Activated CD8-positive, alpha-beta memory T cell treated with anti-CD3 and anti-CD28 coated beads, Interleukin-2, amount 50 U/mL, for 24 hours (primary cell): ENCODE data around the gene HMGCS2.
"Not testable (repeated sequence)": the region's sequence is repeated elsewhere in the genome, so short reads cannot be mapped to it uniquely, and the experiment has no call there.

Experiments used
- DNase-seq: peaks from one replicate; pipeline ENCODE4 v3.0.0-alpha.2; 2020; ENCODE audit errors: extremely low read depth

HMGCS2 gene

GRCh38 chr1:119790451-119791198, 21.9 kb upstream of the HMGCS2 start:
- no peak for DNase-seq

- DNase-seq = no peak
Measured at GRCh38 chr1:119787776-119788175, 19.1 kb upstream of the HMGCS2 start.

- not testable (repeated sequence) for DNase-seq
Measured at GRCh38 chr1:119786473-119787050, 17.9 kb upstream of the HMGCS2 start.

- DNase-seq = not testable (repeated sequence)
Measured at GRCh38 chr1:119786046-119786445, 17.3 kb upstream of the HMGCS2 start.

GRCh38 chr1:119784191-119784781, 15.6 kb upstream of the HMGCS2 start:
- DNase-seq = no peak

GRCh38 chr1:119783354-119784185, 14.9 kb upstream of the HMGCS2 start:
- DNase-seq = no peak

GRCh38 chr1:119782631-119783325, 14.1 kb upstream of the HMGCS2 start:
- DNase-seq = no peak

GRCh38 chr1:119781434-119782210, 12.9 kb upstream of the HMGCS2 start:
- DNase-seq = no peak

- DNase-seq = no peak
Measured at GRCh38 chr1:119779869-119780356, 11.2 kb upstream of the HMGCS2 start.

- no peak for DNase-seq
Measured at GRCh38 chr1:119778886-119779560, 10.3 kb upstream of the HMGCS2 start.

GRCh38 chr1:119778359-119778758, 9.7 kb upstream of the HMGCS2 start:
- no peak for DNase-seq

- no peak for DNase-seq
Measured at GRCh38 chr1:119774746-119775490, 6.2 kb upstream of the HMGCS2 start.

GRCh38 chr1:119773711-119774241, 5.1 kb upstream of the HMGCS2 start:
- DNase-seq = no peak

- DNase-seq = no peak
Measured at GRCh38 chr1:119772298-119772697, 3.6 kb upstream of the HMGCS2 start.

GRCh38 chr1:119771770-119772169, 3.1 kb upstream of the HMGCS2 start:
- DNase-seq = no peak

- no peak for DNase-seq
Measured at GRCh38 chr1:119771016-119771415, 2.3 kb upstream of the HMGCS2 start.

GRCh38 chr1:119767486-119767885, 1.2 kb downstream of the HMGCS2 start:
- no peak for DNase-seq

- DNase-seq = no peak
Measured at GRCh38 chr1:119766374-119766794, 2.3 kb downstream of the HMGCS2 start.

- no peak for DNase-seq
Measured at GRCh38 chr1:119764220-119764619, 4.5 kb downstream of the HMGCS2 start.
